GM23338 (cell line): ENCODE data around the gene SLC5A7. TPM values are rescaled to one million over a fixed set of nuclear protein-coding genes. Genes with fewer than 3 reads are reported as not detected.

Experiments used
- ATAC-seq: fragments of 200-7000 bp; cut with Tn5 transposase; 3 replicates; pipeline ENCODE4 v1.9.1; 2020
- DNase-seq: peaks from one replicate; pipeline ENCODE4 v3.0.0-alpha.2; 2015; ENCODE audit warnings: low spot score
- H2AFZ ChIP-seq: fragments of 200-600 bp; sonication (generic); 2 replicates; pipeline ENCODE4 v1.8.0; 2016; ENCODE audit warnings: antibody characterized with exemption, mild to moderate bottlenecking, moderate library complexity
- H3F3A ChIP-seq: fragments of 200-600 bp; sonication (generic); replicated peaks from 2 replicates; pipeline ENCODE4 v1.8.0; 2017; ENCODE audit warnings: antibody characterized with exemption, mixed run types, low read depth
- H3K27ac ChIP-seq: fragments of 200-600 bp; sonication (generic); 2 replicates; pipeline ENCODE4 v1.6.1; 2016; ENCODE audit warnings: low read depth
- H3K27me3 ChIP-seq: fragments of 200-600 bp; sonication (generic); 2 replicates; pipeline ENCODE4 v1.8.0; 2016; ENCODE audit warnings: mild to moderate bottlenecking, mixed run types, moderate library complexity; ENCODE audit not compliant: insufficient read depth
- H3K36me3 ChIP-seq: fragments of 200-600 bp; sonication (generic); 2 replicates; pipeline ENCODE4 v1.8.0; 2016; ENCODE audit warnings: mild to moderate bottlenecking; ENCODE audit not compliant: insufficient read depth
- H3K4me1 ChIP-seq: fragments of 200-600 bp; sonication (generic); 2 replicates; pipeline ENCODE4 v1.8.0; 2016; ENCODE audit warnings: mild to moderate bottlenecking, moderate library complexity; ENCODE audit not compliant: insufficient read depth
- H3K4me2 ChIP-seq: fragments of 200-600 bp; sonication (generic); 2 replicates; pipeline ENCODE4 v1.7.1; 2017; ENCODE audit warnings: mixed run types
- H3K4me3 ChIP-seq: fragments of 200-600 bp; sonication (generic); 2 replicates; pipeline ENCODE4 v1.6.1; 2016; ENCODE audit warnings: mixed run types
- H3K79me2 ChIP-seq: fragments of 200-600 bp; sonication (generic); replicated peaks from 2 replicates; pipeline ENCODE4 v1.8.0; 2017; ENCODE audit warnings: mild to moderate bottlenecking; ENCODE audit not compliant: insufficient read depth
- H3K9me2 ChIP-seq: fragments of 200-600 bp; sonication (generic); 2 replicates; pipeline ENCODE4 v1.8.0; 2017; ENCODE audit not compliant: insufficient read depth
- H4K20me1 ChIP-seq: fragments of 200-600 bp; sonication (generic); replicated peaks from 2 replicates; pipeline ENCODE4 v1.8.0; 2017; ENCODE audit warnings: mild to moderate bottlenecking; ENCODE audit not compliant: insufficient read depth
- H3K27ac Mint-ChIP-seq: 2 replicates; pipeline ENCODE4 v1.8.0; 2020; ENCODE audit warnings: inconsistent platforms, mild to moderate bottlenecking, moderate library complexity, mixed read lengths
- H3K27me3 Mint-ChIP-seq: 3 replicates; pipeline ENCODE4 v1.8.0; 2022; ENCODE audit warnings: low read depth, mild to moderate bottlenecking, moderate library complexity, mixed read lengths, inconsistent platforms; ENCODE audit not compliant: insufficient read depth, poor library complexity
- H3K36me3 Mint-ChIP-seq: 3 replicates; pipeline ENCODE4 v1.8.0; 2021; ENCODE audit warnings: low read depth, mild to moderate bottlenecking, inconsistent platforms, moderate library complexity, mixed read lengths
- H3K4me1 Mint-ChIP-seq: 3 replicates; pipeline ENCODE4 v1.8.0; 2020; ENCODE audit warnings: mild to moderate bottlenecking, inconsistent platforms, mixed read lengths
- H3K4me3 Mint-ChIP-seq: 3 replicates; pipeline ENCODE4 v1.8.0; 2021; ENCODE audit warnings: moderate library complexity, mild to moderate bottlenecking, inconsistent platforms, mixed read lengths
- H3K9me3 Mint-ChIP-seq: 3 replicates; pipeline ENCODE4 v1.8.0; 2020; ENCODE audit warnings: moderate library complexity, mild to moderate bottlenecking, inconsistent platforms, mixed read lengths
- CREB1 ChIP-seq: fragments of 250-450 bp; sonication (Bioruptor Pico); IDR thresholded peaks from 2 replicates; pipeline ENCODE4 v1.5.0; 2020; ENCODE audit warnings: low read depth, mild to moderate bottlenecking, moderate library complexity
- EZH2 ChIP-seq: fragments of 200-600 bp; sonication (generic); IDR thresholded peaks from one replicate; pipeline ENCODE4 v1.8.0; 2017; ENCODE audit warnings: antibody characterized with exemption, mild to moderate bottlenecking, low read depth; ENCODE audit not compliant: unreplicated experiment
- EZH2phosphoT487 ChIP-seq: fragments of 200-600 bp; sonication (generic); IDR thresholded peaks from one replicate; pipeline ENCODE4 v1.8.1; 2018; ENCODE audit warnings: antibody characterized with exemption; ENCODE audit not compliant: unreplicated experiment
- JUNB ChIP-seq: IDR thresholded peaks from one replicate; pipeline ENCODE4 v1.6.1; 2016; ENCODE audit warnings: antibody characterized with exemption; ENCODE audit not compliant: unreplicated experiment
- POLR2AphosphoS5 ChIP-seq: IDR thresholded peaks from 2 replicates; pipeline ENCODE4 v1.6.1; 2016; ENCODE audit warnings: antibody characterized with exemption, low read depth
- STAT1 ChIP-seq: IDR thresholded peaks from one replicate; pipeline ENCODE4 v1.6.1; 2016; ENCODE audit warnings: antibody characterized with exemption; ENCODE audit not compliant: unreplicated experiment
- ZNF114 ChIP-seq: fragments of 250-450 bp; sonication (Bioruptor Pico); IDR thresholded peaks from 2 replicates; pipeline ENCODE4 v1.5.0; 2020; ENCODE audit warnings: mild to moderate bottlenecking, moderate library complexity
- polyA plus RNA-seq: library from polyadenylated mRNA; unstranded; fragments of >200 nt; fragmentation: Nextera tagmentation; extraction: Ambion mirVana; gene quantifications from 2 replicates; pipeline ENCODE4 v1.2.1, GENCODE V29; 2016
- total RNA-seq: library from RNA; depleted of rRNA; stranded (reverse); fragments of >200 nt; shearing (Covaris generic); gene quantifications from 2 replicates; pipeline ENCODE4 v1.2.3, GENCODE V29; 2014
- TF ChIP-seq, protein P1 (sequence below): fragments of 250-450 bp; sonication (Bioruptor Pico); IDR thresholded peaks from 2 replicates; pipeline ENCODE4 v1.5.0; 2020; ENCODE audit warnings: mild to moderate bottlenecking, moderate library complexity
- TF ChIP-seq, protein P2 (sequence below), 2 experiments: fragments of 200-600 bp in 1 of 2; sonication (generic) in 1 of 2; conservative IDR thresholded peaks; 2 replicates each; pipeline versions ENCODE4 v1.5.1 to v1.6.1; 2016 to 2017; ENCODE audit warnings: antibody characterized with exemption in 2 of 2, low read depth in 2 of 2, mild to moderate bottlenecking in 2 of 2, moderate library complexity in 1 of 2

SLC5A7 gene
- total and polyA plus RNA-seq, 2 experiments from 2014 or later, result 0.05 to 0.17 TPM

DNA sequence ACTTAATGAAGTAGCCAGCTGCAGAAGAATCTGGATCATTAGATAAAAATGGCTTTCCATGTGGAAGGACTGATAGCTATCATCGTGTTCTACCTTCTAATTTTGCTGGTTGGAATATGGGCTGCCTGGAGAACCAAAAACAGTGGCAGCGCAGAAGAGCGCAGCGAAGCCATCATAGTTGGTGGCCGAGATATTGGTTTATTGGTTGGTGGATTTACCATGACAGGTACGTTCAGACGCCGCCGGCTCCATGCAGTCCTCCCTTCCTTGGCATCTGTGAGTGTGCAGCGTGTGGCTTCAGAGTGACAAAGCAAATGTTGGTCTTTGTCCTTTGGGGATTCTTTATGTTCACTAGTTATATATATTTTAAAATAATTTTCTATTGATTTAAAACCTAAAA lies 1.8 kb downstream of the SLC5A7 start:
- no peaks in the 10 kb centered on the region for H3K9me3 Mint-ChIP-seq
- H3K27me3 Mint-ChIP-seq, result peaks cover 18% of the 10 kb centered on the region
- H3K9me2 ChIP-seq, result no peaks in the 10 kb centered on the region
- H3K36me3 Mint-ChIP-seq, result no peaks in the 10 kb centered on the region
- no peak for ATAC-seq
- H3K4me1 Mint-ChIP-seq, result peaks cover 3% of the 10 kb centered on the region
- H3K27ac Mint-ChIP-seq, result no peak overlapping the region
- no peaks in the 10 kb centered on the region for H3K36me3 ChIP-seq
- H3F3A ChIP-seq, result no peaks in the 10 kb centered on the region
- peaks cover 33% of the 10 kb centered on the region for H3K27me3 ChIP-seq
- H3K4me3 ChIP-seq, result no peak overlapping the region
- no peak for TF ChIP-seq POLR2AphosphoS5
- no peak for TF ChIP-seq JUNB
- no peak for TF ChIP-seq ZNF114 (CRISPR knock-in tag)
- TF ChIP-seq, protein P1, sequence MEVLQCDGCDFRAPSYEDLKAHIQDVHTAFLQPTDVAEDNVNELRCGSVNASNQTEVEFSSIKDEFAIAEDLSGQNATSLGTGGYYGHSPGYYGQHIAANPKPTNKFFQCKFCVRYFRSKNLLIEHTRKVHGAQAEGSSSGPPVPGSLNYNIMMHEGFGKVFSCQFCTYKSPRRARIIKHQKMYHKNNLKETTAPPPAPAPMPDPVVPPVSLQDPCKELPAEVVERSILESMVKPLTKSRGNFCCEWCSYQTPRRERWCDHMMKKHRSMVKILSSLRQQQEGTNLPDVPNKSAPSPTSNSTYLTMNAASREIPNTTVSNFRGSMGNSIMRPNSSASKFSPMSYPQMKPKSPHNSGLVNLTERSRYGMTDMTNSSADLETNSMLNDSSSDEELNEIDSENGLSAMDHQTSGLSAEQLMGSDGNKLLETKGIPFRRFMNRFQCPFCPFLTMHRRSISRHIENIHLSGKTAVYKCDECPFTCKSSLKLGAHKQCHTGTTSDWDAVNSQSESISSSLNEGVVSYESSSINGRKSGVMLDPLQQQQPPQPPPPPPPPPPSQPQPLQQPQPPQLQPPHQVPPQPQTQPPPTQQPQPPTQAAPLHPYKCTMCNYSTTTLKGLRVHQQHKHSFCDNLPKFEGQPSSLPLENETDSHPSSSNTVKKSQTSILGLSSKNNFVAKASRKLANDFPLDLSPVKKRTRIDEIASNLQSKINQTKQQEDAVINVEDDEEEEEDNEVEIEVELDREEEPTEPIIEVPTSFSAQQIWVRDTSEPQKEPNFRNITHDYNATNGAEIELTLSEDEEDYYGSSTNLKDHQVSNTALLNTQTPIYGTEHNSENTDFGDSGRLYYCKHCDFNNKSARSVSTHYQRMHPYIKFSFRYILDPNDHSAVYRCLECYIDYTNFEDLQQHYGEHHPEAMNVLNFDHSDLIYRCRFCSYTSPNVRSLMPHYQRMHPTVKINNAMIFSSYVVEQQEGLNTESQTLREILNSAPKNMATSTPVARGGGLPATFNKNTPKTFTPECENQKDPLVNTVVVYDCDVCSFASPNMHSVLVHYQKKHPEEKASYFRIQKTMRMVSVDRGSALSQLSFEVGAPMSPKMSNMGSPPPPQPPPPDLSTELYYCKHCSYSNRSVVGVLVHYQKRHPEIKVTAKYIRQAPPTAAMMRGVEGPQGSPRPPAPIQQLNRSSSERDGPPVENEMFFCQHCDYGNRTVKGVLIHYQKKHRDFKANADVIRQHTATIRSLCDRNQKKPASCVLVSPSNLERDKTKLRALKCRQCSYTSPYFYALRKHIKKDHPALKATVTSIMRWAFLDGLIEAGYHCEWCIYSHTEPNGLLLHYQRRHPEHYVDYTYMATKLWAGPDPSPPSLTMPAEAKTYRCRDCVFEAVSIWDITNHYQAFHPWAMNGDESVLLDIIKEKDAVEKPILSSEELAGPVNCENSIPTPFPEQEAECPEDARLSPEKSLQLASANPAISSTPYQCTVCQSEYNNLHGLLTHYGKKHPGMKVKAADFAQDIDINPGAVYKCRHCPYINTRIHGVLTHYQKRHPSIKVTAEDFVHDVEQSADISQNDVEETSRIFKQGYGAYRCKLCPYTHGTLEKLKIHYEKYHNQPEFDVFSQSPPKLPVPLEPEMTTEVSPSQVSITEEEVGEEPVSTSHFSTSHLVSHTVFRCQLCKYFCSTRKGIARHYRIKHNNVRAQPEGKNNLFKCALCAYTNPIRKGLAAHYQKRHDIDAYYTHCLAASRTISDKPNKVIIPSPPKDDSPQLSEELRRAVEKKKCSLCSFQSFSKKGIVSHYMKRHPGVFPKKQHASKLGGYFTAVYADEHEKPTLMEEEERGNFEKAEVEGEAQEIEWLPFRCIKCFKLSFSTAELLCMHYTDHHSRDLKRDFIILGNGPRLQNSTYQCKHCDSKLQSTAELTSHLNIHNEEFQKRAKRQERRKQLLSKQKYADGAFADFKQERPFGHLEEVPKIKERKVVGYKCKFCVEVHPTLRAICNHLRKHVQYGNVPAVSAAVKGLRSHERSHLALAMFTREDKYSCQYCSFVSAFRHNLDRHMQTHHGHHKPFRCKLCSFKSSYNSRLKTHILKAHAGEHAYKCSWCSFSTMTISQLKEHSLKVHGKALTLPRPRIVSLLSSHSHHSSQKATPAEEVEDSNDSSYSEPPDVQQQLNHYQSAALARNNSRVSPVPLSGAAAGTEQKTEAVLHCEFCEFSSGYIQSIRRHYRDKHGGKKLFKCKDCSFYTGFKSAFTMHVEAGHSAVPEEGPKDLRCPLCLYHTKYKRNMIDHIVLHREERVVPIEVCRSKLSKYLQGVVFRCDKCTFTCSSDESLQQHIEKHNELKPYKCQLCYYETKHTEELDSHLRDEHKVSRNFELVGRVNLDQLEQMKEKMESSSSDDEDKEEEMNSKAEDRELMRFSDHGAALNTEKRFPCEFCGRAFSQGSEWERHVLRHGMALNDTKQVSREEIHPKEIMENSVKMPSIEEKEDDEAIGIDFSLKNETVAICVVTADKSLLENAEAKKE (CRISPR knock-in tag), result no peak
- no peak for TF ChIP-seq STAT1
- no peak for TF ChIP-seq EZH2phosphoT487
- no peak for TF ChIP-seq CREB1
- TF ChIP-seq EZH2, result no peak
- TF ChIP-seq, protein P2, sequence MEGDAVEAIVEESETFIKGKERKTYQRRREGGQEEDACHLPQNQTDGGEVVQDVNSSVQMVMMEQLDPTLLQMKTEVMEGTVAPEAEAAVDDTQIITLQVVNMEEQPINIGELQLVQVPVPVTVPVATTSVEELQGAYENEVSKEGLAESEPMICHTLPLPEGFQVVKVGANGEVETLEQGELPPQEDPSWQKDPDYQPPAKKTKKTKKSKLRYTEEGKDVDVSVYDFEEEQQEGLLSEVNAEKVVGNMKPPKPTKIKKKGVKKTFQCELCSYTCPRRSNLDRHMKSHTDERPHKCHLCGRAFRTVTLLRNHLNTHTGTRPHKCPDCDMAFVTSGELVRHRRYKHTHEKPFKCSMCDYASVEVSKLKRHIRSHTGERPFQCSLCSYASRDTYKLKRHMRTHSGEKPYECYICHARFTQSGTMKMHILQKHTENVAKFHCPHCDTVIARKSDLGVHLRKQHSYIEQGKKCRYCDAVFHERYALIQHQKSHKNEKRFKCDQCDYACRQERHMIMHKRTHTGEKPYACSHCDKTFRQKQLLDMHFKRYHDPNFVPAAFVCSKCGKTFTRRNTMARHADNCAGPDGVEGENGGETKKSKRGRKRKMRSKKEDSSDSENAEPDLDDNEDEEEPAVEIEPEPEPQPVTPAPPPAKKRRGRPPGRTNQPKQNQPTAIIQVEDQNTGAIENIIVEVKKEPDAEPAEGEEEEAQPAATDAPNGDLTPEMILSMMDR (conservative IDR thresholded peaks at IDR 0.05; ENCODE audit: low read depth in 2 of 2), result no peak
- no peaks in the 10 kb centered on the region for H4K20me1 ChIP-seq
- no peak overlapping the region for H3K4me3 Mint-ChIP-seq
- no peak overlapping the region for H3K27ac ChIP-seq
- H3K4me2 ChIP-seq, result no peak overlapping the region
- no peak overlapping the region for H2AFZ ChIP-seq
- H3K4me1 ChIP-seq, result peaks cover 8% of the 10 kb centered on the region
- no peaks in the 10 kb centered on the region for H3K79me2 ChIP-seq
- no peak for DNase-seq
